Thoracic aorta (tissue), 2 donors: ENCODE results near the gene TCF4. TPM values are rescaled to one million over a fixed set of nuclear protein-coding genes. Genes with fewer than 3 reads are reported as not detected.

ENCODE experiments used
- ATAC-seq: fragments of 150-250 bp; one replicate; pipeline ENCODE4 v1.8.0; 2017; ENCODE audit warnings: low read depth; ENCODE audit not compliant: insufficient number of reproducible peaks, low FRiP score
- DNase-seq: peaks from one replicate; pipeline ENCODE4 v3.0.0-alpha.2; 2020; ENCODE audit warnings: low spot score
- H3K27ac ChIP-seq, 2 donors: fragments of 200-600 bp; sonication (generic); 1 replicate in 1 of 2; 2 replicates in 1 of 2; pipeline ENCODE4 v1.5.1; 2016; ENCODE audit warnings: mild to moderate bottlenecking in 2 of 2, moderate library complexity in 2 of 2
- H3K27me3 ChIP-seq: fragments of 200-600 bp; sonication (generic); replicated peaks from 2 replicates; pipeline ENCODE4 v1.6.0; 2016; ENCODE audit warnings: mild to moderate bottlenecking; ENCODE audit not compliant: insufficient read depth
- H3K36me3 ChIP-seq: fragments of 200-600 bp; sonication (generic); one replicate; pipeline ENCODE4 v1.5.1; 2016
- H3K4me1 ChIP-seq, 2 donors: fragments of 200-600 bp; sonication (generic); 1 replicate in 1 of 2; 2 replicates in 1 of 2; pipeline versions ENCODE4 v1.5.1 to v1.6.0; 2016; ENCODE audit warnings: low read depth in 2 of 2, mild to moderate bottlenecking in 1 of 2; ENCODE audit not compliant: control insufficient read depth in 1 of 2
- H3K4me3 ChIP-seq: fragments of 200-600 bp; sonication (generic); 2 replicates; pipeline ENCODE4 v1.5.1; 2016; ENCODE audit warnings: mild to moderate bottlenecking
- H3K9me3 ChIP-seq: fragments of 200-600 bp; sonication (generic); 2 replicates; pipeline ENCODE4 v1.5.1; 2016
- total RNA-seq, 2 donors: library from RNA; depleted of rRNA; stranded (reverse); fragments of >200 nt; gene quantifications; one replicate each; pipeline versions ENCODE4 v1.1.0 to v1.2.3, GENCODE V29; 2016
- TF ChIP-seq, protein P1 (sequence below): fragments of 200-600 bp; sonication (generic); IDR thresholded peaks from one replicate; pipeline ENCODE4 v1.5.1; 2019; ENCODE audit warnings: antibody characterized with exemption

The TCF4 gene
- total RNA-seq, 2 donors from 2014 or later, result 178 to 267 TPM

DNA sequence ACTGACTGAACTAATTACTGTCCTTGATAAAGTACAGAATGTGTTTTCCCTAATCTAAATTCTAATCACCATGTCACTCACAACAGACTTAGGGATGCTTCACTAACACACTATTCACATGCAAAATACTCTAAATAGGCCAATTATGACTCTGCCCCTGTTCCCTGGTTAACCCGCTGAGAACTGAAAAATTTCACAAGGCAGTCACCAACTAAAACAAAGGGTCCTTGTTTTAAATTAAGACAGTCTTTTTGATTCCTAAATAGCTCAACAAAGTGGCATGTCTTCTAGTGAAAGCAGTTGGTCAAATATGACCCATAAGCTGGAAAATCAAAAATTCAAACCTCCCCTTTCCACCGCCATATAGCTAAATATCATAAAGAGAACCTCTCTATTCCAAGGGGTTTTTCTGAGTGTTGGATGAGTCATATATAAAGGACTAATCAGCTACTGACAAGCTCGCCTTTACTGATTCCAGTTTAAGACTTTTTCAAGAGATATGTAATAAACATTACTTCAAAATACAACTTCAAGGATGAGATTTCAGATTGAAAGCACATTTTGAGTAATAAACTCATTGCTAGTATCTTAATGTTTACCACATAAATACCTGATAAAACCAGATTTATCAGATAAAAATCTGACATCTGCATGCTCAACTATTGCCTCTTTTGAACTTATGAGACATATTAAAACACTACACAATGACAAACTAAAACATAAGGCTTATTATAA, 235.8 kb downstream of the TCF4 start:
- no peak overlapping the region for H3K27ac ChIP-seq
- no peak for ATAC-seq
- TF ChIP-seq, protein P1, sequence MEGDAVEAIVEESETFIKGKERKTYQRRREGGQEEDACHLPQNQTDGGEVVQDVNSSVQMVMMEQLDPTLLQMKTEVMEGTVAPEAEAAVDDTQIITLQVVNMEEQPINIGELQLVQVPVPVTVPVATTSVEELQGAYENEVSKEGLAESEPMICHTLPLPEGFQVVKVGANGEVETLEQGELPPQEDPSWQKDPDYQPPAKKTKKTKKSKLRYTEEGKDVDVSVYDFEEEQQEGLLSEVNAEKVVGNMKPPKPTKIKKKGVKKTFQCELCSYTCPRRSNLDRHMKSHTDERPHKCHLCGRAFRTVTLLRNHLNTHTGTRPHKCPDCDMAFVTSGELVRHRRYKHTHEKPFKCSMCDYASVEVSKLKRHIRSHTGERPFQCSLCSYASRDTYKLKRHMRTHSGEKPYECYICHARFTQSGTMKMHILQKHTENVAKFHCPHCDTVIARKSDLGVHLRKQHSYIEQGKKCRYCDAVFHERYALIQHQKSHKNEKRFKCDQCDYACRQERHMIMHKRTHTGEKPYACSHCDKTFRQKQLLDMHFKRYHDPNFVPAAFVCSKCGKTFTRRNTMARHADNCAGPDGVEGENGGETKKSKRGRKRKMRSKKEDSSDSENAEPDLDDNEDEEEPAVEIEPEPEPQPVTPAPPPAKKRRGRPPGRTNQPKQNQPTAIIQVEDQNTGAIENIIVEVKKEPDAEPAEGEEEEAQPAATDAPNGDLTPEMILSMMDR, result no peak

DNA sequence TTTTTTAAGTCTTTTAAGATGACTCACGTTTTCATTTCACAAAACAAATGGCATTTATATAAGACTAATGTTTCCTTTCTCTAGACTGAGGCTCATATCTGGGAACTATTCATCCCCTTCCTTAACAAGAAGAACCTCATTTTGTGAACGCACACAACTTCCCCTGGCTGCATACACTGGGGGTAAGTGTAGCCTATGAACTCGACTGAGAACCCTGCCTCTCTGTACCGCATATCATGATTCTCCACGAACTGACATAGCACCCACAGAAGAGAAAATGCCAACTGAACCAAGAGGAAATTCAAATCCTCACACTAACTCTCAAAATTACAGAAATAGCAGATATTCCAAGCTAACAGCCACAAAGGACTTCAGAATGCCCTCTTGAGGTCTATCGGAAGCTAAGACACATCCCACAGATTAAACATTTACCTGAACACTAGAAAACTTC, 236.7 kb downstream of the TCF4 start:
- no peak overlapping the region for H3K27ac ChIP-seq
- no peak for DNase-seq
- ATAC-seq, result peak; percentile 43
- H3K36me3 ChIP-seq, result no peaks in the 10 kb centered on the region
- no peaks in the 10 kb centered on the region for H3K9me3 ChIP-seq
- H3K27me3 ChIP-seq, result no peaks in the 10 kb centered on the region
- TF ChIP-seq, protein P1, result no peak
- no peak overlapping the region for H3K4me3 ChIP-seq
- peaks cover 0 to 7% of the 10 kb centered on the region in 2 donors for H3K4me1 ChIP-seq

More for the DNA sequence above, 235.8 kb downstream of the TCF4 start:
- DNase-seq, result no peak
- Histone ChIP-seq H3K27me3 (no peaks in the 10 kb centered on the region), H3K4me1 (peaks cover 0 to 7% of the 10 kb centered on the region in 2 donors), H3K36me3 (no peaks in the 10 kb centered on the region), H3K4me3 (no peak overlapping the region), H3K9me3 (no peaks in the 10 kb centered on the region)

DNA sequence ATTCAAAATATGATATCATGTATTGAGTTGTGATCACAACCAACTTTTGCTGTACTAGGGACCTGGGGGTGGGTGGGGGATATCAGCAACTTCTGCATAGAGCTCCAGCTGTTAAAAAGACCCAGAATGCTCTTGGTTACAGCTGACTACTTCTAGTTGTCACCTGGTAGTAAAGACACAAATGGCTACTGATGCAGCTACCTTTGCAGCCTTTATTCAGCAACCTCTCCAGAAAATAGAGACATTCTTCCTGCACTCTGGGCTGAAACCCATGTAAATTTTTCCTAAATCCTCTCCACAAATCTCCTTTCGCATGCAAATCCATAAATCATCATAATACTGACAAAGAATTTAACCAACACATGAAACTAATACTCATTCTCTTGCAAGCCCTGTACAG, 238.3 kb downstream of the TCF4 start:
- Histone ChIP-seq H3K4me1 (peaks cover 0 to 7% of the 10 kb centered on the region in 2 donors), H3K27me3 (no peaks in the 10 kb centered on the region), H3K27ac (no peak overlapping the region), H3K9me3 (no peaks in the 10 kb centered on the region), H3K36me3 (no peaks in the 10 kb centered on the region), H3K4me3 (no peak overlapping the region)
- no peak for DNase-seq
- ATAC-seq, result no peak
- TF ChIP-seq, protein P1, result no peak

DNA sequence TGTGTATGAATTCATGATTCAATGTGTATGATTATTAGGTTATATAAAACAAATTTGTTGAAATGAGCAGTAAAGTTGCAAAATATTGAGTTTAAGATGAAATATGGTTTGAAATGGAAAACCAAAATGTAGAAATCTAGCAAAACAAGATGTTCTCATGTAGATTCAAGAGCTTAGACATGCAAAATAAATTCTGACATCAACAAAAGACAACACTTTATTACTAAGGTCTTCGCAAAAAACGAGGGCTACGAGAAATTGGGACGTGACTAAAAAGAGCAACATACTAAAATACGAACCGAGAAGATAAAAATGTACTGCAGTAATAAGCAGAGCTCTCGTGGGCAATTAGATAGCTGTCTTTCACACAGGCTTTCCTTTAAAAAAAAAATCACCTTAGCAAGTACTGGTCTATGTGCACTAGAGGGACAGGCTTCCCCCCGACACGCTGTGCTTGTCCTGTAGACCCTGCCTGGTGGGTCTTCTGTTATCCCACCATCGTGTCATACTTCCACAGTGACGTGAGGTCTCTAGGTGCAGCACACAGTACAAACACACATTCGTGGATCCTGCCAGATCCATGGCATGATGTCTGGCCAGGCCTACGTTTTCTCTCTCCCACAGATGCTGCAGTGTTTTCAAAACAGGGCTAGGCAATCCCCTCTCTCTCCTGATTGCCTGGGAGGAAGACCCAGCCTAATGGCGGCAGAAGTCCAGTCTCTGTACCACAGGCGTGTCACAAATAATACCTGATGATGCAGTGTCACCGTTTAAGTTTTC, 240.8 kb downstream of the TCF4 start:
- no peaks in the 10 kb centered on the region for H3K36me3 ChIP-seq
- no peak overlapping the region for H3K27ac ChIP-seq
- H3K4me1 ChIP-seq, result peaks cover 0 to 7% of the 10 kb centered on the region in 2 donors
- TF ChIP-seq, protein P1, result no peak
- no peak overlapping the region for H3K4me3 ChIP-seq
- no peak for ATAC-seq
- no peak for DNase-seq
- no peaks in the 10 kb centered on the region for H3K9me3 ChIP-seq
- H3K27me3 ChIP-seq, result no peaks in the 10 kb centered on the region

DNA sequence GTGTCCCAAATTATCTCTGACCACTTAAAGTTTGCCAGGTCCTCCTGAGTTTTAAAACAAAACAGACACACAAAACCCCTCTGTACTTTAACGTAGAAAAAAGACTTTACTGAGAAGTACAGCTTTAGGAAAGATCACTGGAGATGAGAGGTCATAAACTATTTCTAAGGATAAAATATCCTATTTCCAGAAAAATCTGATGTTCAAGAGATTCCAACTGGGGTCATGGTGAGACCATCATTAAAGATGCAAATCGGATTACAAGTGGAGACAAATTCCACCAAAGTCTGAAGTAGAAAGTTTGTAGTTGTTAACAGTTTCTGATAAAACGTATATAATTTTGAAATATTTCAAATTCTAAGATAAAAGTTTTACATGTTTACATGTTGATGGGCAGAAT, 241.6 kb downstream of the TCF4 start:
- no peak for ATAC-seq

More for the DNA sequence above, 241.6 kb downstream of the TCF4 start:
- Histone ChIP-seq H3K4me3 (no peak overlapping the region), H3K9me3 (no peaks in the 10 kb centered on the region), H3K4me1 (peaks cover 0 to 7% of the 10 kb centered on the region in 2 donors), H3K27ac (no peak overlapping the region), H3K27me3 (no peaks in the 10 kb centered on the region), H3K36me3 (no peaks in the 10 kb centered on the region)
- TF ChIP-seq, protein P1, result no peak
- no peak for DNase-seq
